HCT116 (cell line): Measurements from ENCODE around the gene CTTN. TPM values are rescaled to one million over a fixed set of nuclear protein-coding genes. Genes with fewer than 3 reads are reported as not detected.

Source experiments
- ATAC-seq: fragments of 200-7000 bp; cut with Tn5 transposase; 2 replicates; pipeline ENCODE4 v1.9.1; 2020; ENCODE audit warnings: mild to moderate bottlenecking, moderate library complexity
- BruUV-seq: library from RNA; stranded (reverse); fragments of 400-500 nt; replicated peaks from 2 replicates; lab custom pipeline; 2021; lab: Mats Ljungman, UMichigan
- CTCF ChIA-PET: fragments of 300-600 bp; sonication (Branson Sonifier 250); formaldehyde crosslinking; loops from one replicate; lab custom pipeline; 2021; ENCODE audit warnings: antibody characterized with exemption; lab: Charles Lee
- POLR2A ChIA-PET: fragments of 300-600, 350-600 bp; sonication (Branson Sonifier 250); formaldehyde crosslinking; loops from one replicate; lab custom pipeline; 2021; ENCODE audit warnings: antibody characterized with exemption; lab: Charles Lee
- RAD21 ChIA-PET, 2 experiments: fragments of 300-600 bp; sonication (Branson Sonifier 250); formaldehyde crosslinking; loops; one replicate each; lab custom pipeline; 2023; ENCODE audit warnings: low total read pairs in 2 of 2; ENCODE audit not compliant: uncharacterized antibody in 2 of 2, unreplicated experiment in 2 of 2, low non-redundant PET in 1 of 2; lab: Charles Lee
- DNase-seq: peaks from one replicate; pipeline ENCODE4 v3.0.0-alpha.2; 2010; ENCODE audit warnings: low read depth, low spot score
- H2AFZ ChIP-seq: fragments of 200-600 bp; shearing (Covaris generic), sonication (generic); 2 replicates; pipeline ENCODE4 v1.6.1; 2017; ENCODE audit warnings: low read depth, mixed run types, mixed read lengths, antibody characterized with exemption, low read length; ENCODE audit not compliant: poor library complexity, severe bottlenecking
- H3K27ac ChIP-seq: 2 replicates; pipeline ENCODE4 v1.5.1; 2012; ENCODE audit warnings: low read depth, low read length
- H3K27me3 ChIP-seq: fragments of 200-600 bp; sonication (generic); 2 replicates; pipeline ENCODE4 v1.6.1; 2016; ENCODE audit warnings: mixed run types, low read length, mixed read lengths; ENCODE audit not compliant: insufficient read depth
- H3K36me3 ChIP-seq, 2 experiments: fragments of 200-500 bp in 1 of 2; fragments of 200-600 bp in 1 of 2; sonication (Bioruptor generic) in 1 of 2; sonication (generic) in 1 of 2; 2 replicates each; pipeline versions ENCODE4 v1.5.1 to v1.6.1; 2014 to 2016; ENCODE audit warnings: low read length in 2 of 2, inconsistent platforms in 1 of 2, mixed read lengths in 1 of 2, mixed run types in 1 of 2; ENCODE audit not compliant: insufficient read depth in 2 of 2, control insufficient read depth in 1 of 2
- H3K4me1 ChIP-seq, 2 experiments: fragments of 200-600 bp in 1 of 2; sonication (generic) in 1 of 2; 2 replicates each; pipeline versions ENCODE4 v1.5.1 to v1.6.1; 2012 to 2017; ENCODE audit warnings: low read length in 2 of 2, inconsistent platforms in 1 of 2, mild to moderate bottlenecking in 1 of 2, mixed read lengths in 1 of 2, mixed run types in 1 of 2, moderate library complexity in 1 of 2; ENCODE audit not compliant: insufficient read depth in 2 of 2, control insufficient read depth in 1 of 2
- H3K4me2 ChIP-seq: fragments of 200-600 bp; sonication (generic); 2 replicates; pipeline ENCODE4 v1.6.1; 2017; ENCODE audit warnings: mixed run types, low read length, mixed read lengths
- H3K4me3 ChIP-seq, 2 experiments: fragments of 200-600 bp in 1 of 2; sonication (generic) in 1 of 2; replicated peaks in 1 of 2; 2 replicates each; pipeline ENCODE4 v1.5.1; 2011 to 2016; ENCODE audit warnings: low read length in 2 of 2, control low read depth in 1 of 2, low read depth in 1 of 2, mild to moderate bottlenecking in 1 of 2, mixed read lengths in 1 of 2, mixed run types in 1 of 2
- H3K79me2 ChIP-seq: fragments of 200-600 bp; sonication (generic); 2 replicates; pipeline ENCODE4 v1.6.1; 2017; ENCODE audit warnings: mild to moderate bottlenecking, mixed run types, low read length, moderate library complexity, mixed read lengths; ENCODE audit not compliant: insufficient read depth
- H3K9ac ChIP-seq: fragments of 200-600 bp; sonication (generic); 2 replicates; pipeline ENCODE4 v1.6.1; 2016; ENCODE audit warnings: low read length, mixed read lengths
- H3K9me2 ChIP-seq: fragments of 200-600 bp; sonication (generic), shearing (Covaris generic); 2 replicates; pipeline ENCODE4 v1.6.1; 2017; ENCODE audit warnings: mixed run types, mild to moderate bottlenecking, moderate library complexity; ENCODE audit not compliant: insufficient read depth
- H3K9me3 ChIP-seq, 2 experiments: fragments of 200-500 bp in 1 of 2; fragments of 200-600 bp in 1 of 2; sonication (Bioruptor generic) in 1 of 2; sonication (generic) in 1 of 2; 2 replicates each; pipeline ENCODE4 v1.6.1; 2014 to 2017; ENCODE audit warnings: low read length in 2 of 2, mixed read lengths in 2 of 2, inconsistent platforms in 1 of 2, low read depth in 1 of 2, mild to moderate bottlenecking in 1 of 2, mixed run types in 1 of 2, moderate library complexity in 1 of 2; ENCODE audit not compliant: control insufficient read depth in 1 of 2, insufficient read depth in 1 of 2
- H4K20me1 ChIP-seq: fragments of 200-600 bp; sonication (generic), shearing (Covaris generic); 2 replicates; pipeline ENCODE4 v1.6.1; 2017; ENCODE audit warnings: mixed run types, mild to moderate bottlenecking, moderate library complexity; ENCODE audit not compliant: insufficient read depth
- EGR1 ChIP-seq: IDR thresholded peaks from 2 replicates; pipeline ENCODE4 v1.6.1; 2012; ENCODE audit warnings: low read depth
- EZH2 ChIP-seq: fragments of 200-600 bp; sonication (generic); IDR thresholded peaks from 2 replicates; pipeline ENCODE4 v1.6.1; 2017; ENCODE audit warnings: antibody characterized with exemption, mixed run types
- EZH2phosphoT487 ChIP-seq: fragments of 200-600 bp; IDR thresholded peaks from 2 replicates; pipeline ENCODE4 v1.6.1; 2018; ENCODE audit warnings: antibody characterized with exemption, borderline replicate concordance
- POLR2A ChIP-seq: IDR thresholded peaks from 2 replicates; pipeline ENCODE4 v1.7.0; 2011; ENCODE audit warnings: borderline replicate concordance; ENCODE audit not compliant: insufficient read depth, insufficient read length; ENCODE audit errors: extremely low read depth
- RAD21 ChIP-seq: IDR thresholded peaks from 2 replicates; pipeline ENCODE4 v1.6.1; 2012; ENCODE audit warnings: low read depth, mild to moderate bottlenecking
- SRF ChIP-seq: IDR thresholded peaks from 2 replicates; pipeline ENCODE4 v1.6.1; 2012; ENCODE audit warnings: low read depth
- TCF7L2 ChIP-seq: IDR thresholded peaks from 2 replicates; pipeline ENCODE4 v1.7.0; 2011; ENCODE audit warnings: borderline replicate concordance, inconsistent platforms; ENCODE audit not compliant: insufficient read depth, insufficient read length; ENCODE audit errors: extremely low read depth
- ZNF274 ChIP-seq: fragments of 200-500 bp; sonication (Bioruptor generic); IDR thresholded peaks from 2 replicates; pipeline ENCODE4 v1.6.1; 2014; ENCODE audit warnings: mild to moderate bottlenecking, low read depth, low read length, inconsistent platforms
- intact Hi-C: fragments of 100-400 bp; cut with micrococcal nuclease; formaldehyde crosslinking; loops from 2 replicates; pipeline ENCODE4 v1.10.0; 2022
- total RNA-seq: library from RNA; stranded (reverse); gene quantifications from one replicate; pipeline ENCODE4 v1.2.1, GENCODE V29; 2021; ENCODE audit not compliant: unreplicated experiment
- TF ChIP-seq, protein P1 (sequence below): IDR thresholded peaks from 2 replicates; pipeline ENCODE4 v1.6.1; 2012; ENCODE audit warnings: low read depth
- TF ChIP-seq, protein P2 (sequence below): IDR thresholded peaks from 2 replicates; pipeline ENCODE4 v1.6.1; 2012
- TF ChIP-seq, protein P3 (sequence below): IDR thresholded peaks from 2 replicates; pipeline ENCODE4 v1.6.1; 2012

CTTN gene
- total RNA-seq, 1 experiment from 2014 or later = 249 TPM

DNA sequence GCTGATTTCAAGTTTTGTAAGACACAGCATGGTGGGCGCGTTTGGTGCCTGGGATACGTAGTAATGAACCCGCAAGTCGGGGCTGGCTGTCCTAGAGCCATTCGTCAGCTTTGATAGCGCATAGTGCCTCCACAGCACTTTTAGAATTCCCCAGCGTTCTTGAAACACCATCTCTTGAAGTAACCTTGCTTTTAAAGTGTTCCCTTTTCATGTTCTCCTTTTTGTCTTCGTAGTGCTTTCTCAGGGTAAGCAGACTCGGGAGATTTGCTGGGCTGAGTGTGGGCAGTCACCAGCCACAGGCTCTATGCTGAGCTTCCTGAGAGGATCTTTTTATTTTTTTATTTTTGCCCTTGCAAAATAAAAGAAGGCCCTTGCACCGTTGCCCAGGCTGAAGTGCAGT, 39.6 kb upstream of the CTTN start:
- ATAC-seq (no peak), DNase-seq (no peak)
- Histone ChIP-seq H3K27me3 (no peaks in the 10 kb centered on the region), H3K9me2 (no peaks in the 10 kb centered on the region), H3K9me3 (no peaks in the 10 kb centered on the region), H4K20me1 (no peaks in the 10 kb centered on the region), H3K27ac (no peak overlapping the region), H3K4me1 (no peaks in the 10 kb centered on the region), H3K4me3 (no peak overlapping the region), H3K79me2 (no peaks in the 10 kb centered on the region), H3K9ac (no peak overlapping the region), H2AFZ (no peak overlapping the region), H3K4me2 (no peak overlapping the region), H3K36me3 (peaks cover 36 to 42% of the 10 kb centered on the region in 2 experiments; a peak in 3 of 4 replicates)
- TF ChIP-seq EGR1 (no peak), SRF (no peak), EZH2 (no peak), RAD21 (no peak), POLR2A (no peak), EZH2phosphoT487 (no peak), TCF7L2 (no peak), ZNF274 (no peak)
- TF ChIP-seq, protein P1, sequence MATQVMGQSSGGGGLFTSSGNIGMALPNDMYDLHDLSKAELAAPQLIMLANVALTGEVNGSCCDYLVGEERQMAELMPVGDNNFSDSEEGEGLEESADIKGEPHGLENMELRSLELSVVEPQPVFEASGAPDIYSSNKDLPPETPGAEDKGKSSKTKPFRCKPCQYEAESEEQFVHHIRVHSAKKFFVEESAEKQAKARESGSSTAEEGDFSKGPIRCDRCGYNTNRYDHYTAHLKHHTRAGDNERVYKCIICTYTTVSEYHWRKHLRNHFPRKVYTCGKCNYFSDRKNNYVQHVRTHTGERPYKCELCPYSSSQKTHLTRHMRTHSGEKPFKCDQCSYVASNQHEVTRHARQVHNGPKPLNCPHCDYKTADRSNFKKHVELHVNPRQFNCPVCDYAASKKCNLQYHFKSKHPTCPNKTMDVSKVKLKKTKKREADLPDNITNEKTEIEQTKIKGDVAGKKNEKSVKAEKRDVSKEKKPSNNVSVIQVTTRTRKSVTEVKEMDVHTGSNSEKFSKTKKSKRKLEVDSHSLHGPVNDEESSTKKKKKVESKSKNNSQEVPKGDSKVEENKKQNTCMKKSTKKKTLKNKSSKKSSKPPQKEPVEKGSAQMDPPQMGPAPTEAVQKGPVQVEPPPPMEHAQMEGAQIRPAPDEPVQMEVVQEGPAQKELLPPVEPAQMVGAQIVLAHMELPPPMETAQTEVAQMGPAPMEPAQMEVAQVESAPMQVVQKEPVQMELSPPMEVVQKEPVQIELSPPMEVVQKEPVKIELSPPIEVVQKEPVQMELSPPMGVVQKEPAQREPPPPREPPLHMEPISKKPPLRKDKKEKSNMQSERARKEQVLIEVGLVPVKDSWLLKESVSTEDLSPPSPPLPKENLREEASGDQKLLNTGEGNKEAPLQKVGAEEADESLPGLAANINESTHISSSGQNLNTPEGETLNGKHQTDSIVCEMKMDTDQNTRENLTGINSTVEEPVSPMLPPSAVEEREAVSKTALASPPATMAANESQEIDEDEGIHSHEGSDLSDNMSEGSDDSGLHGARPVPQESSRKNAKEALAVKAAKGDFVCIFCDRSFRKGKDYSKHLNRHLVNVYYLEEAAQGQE = no peak
- TF ChIP-seq, protein P2, sequence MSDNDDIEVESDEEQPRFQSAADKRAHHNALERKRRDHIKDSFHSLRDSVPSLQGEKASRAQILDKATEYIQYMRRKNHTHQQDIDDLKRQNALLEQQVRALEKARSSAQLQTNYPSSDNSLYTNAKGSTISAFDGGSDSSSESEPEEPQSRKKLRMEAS = no peak
- TF ChIP-seq, protein P3, sequence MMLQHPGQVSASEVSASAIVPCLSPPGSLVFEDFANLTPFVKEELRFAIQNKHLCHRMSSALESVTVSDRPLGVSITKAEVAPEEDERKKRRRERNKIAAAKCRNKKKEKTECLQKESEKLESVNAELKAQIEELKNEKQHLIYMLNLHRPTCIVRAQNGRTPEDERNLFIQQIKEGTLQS = no peak
- intact Hi-C loops = no loop called here
- POLR2A ChIA-PET = no interaction called here
- no TSS peak for BruUV-seq
- RAD21 ChIA-PET = no interaction called here
- CTCF ChIA-PET = no interaction called here
